ENCODE data around the gene TTLL5. TPM values are rescaled to one million over a fixed set of nuclear protein-coding genes. Genes with fewer than 3 reads are reported as not detected.

Gene TTLL5
- polyA plus RNA-seq, 2 of the 4 experiments (the other 2 are of a cell fraction) = 18.8 to 23.7 TPM

DNA sequence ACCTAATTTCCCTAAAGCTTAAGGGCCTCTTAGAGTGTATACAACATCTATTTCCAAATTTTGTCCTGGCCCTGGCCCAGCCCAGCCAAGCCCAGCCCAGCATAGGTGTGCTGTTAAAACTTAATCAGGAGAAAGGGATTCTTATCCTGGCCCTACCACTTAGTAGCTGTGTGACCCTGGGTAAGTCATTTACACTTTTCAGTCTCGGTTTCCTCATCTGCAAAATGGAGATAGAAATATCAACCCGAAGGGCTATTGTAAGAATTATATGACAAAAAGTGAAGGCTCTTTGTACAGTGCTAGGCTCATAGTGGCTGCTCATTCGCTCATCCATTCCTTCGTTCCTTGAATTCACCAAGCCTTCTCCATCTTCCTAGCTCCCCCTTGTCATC, 812 bp upstream of the TTLL5 start:
- CTCF ChIA-PET = interaction anchor here (0.8 to 13.9 kb wide), 7 partner anchors 13 to 322 kb away, joined by 3 to 546 read pairs (median 4); partner anchors contain the start of gene FLVCR2
- WGBS (ENCODE audit: missing lambda C conversion rate) = 1% methylated on average over 4 of the region's 4 CpGs
- Histone ChIP-seq H3K4me2 (peak overlapping the region; percentile 85), H3K4me3 (peak overlapping the region; percentile 88), H3K4me1 (peaks cover 14% of the 10 kb centered on the region; the same call in 2 of the 3 replicates), H3K27ac (peak overlapping the region; percentile 73 to 87), H3K9me3 (no peaks in the 10 kb centered on the region)
- POLR2A ChIA-PET = interaction anchor here (1.2 to 1.4 kb wide), 2 partner anchors 82 to 83 kb away, joined by 3 to 9 read pairs; partner anchors contain the start of gene FLVCR2
- DNase-seq (ENCODE audit: low read depth in 1 of 2, low spot score in 1 of 2) = no peak
- FAIRE-seq = no peak
- ATAC-seq = no peak
- TF ChIP-seq KDM5A (IDR thresholded peaks at IDR 0.05) = 0 out of 2 replicates have a peak, but pooled peaks have one; percentile 28
- no peak for TF ChIP-seq HOXA7 (CRISPR knock-in tag; IDR thresholded peaks at IDR 0.05)
- no peak for TF ChIP-seq CEBPB (IDR thresholded peaks at IDR 0.05)
- no peak for TF ChIP-seq TP53 (CRISPR knock-in tag; IDR thresholded peaks at IDR 0.05)
- no peak for TF ChIP-seq FOSB (CRISPR knock-in tag; IDR thresholded peaks at IDR 0.05)
- TF ChIP-seq SREBF2 (IDR thresholded peaks at IDR 0.05) = no peak

DNA sequence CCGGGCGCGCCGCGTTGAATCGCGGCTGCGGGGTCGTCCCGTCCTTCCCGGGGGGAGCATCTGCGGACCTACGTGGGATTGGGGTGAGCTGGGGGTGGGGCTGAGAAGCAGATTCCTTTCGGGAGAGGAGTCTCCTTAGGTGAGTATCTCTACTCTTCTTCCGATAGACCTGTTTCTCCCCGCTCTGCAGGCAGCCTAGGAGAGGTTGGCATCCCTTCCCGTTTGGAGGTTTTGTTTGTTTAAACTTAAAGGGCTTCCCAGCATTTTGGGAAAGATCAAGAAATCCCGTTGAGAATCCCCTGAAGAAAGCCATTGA, 411 bp downstream of the TTLL5 start:
- no peaks in the 10 kb centered on the region for H3K9me3 ChIP-seq
- no peak for FAIRE-seq
- H3K4me2 ChIP-seq = peak overlapping the region; percentile 94
- TF ChIP-seq, protein P1, sequence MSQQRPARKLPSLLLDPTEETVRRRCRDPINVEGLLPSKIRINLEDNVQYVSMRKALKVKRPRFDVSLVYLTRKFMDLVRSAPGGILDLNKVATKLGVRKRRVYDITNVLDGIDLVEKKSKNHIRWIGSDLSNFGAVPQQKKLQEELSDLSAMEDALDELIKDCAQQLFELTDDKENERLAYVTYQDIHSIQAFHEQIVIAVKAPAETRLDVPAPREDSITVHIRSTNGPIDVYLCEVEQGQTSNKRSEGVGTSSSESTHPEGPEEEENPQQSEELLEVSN (IDR thresholded peaks at IDR 0.05; ENCODE audit: borderline replicate concordance, low read depth) = no peak
- no peak for TF ChIP-seq SREBF2 (IDR thresholded peaks at IDR 0.05)
- no peak for TF ChIP-seq HOXA7 (CRISPR knock-in tag; IDR thresholded peaks at IDR 0.05)
- TF ChIP-seq CHD2 (IDR thresholded peaks at IDR 0.05; ENCODE audit: low read length, partially characterized antibody) = no peak
- TF ChIP-seq, protein P2, sequence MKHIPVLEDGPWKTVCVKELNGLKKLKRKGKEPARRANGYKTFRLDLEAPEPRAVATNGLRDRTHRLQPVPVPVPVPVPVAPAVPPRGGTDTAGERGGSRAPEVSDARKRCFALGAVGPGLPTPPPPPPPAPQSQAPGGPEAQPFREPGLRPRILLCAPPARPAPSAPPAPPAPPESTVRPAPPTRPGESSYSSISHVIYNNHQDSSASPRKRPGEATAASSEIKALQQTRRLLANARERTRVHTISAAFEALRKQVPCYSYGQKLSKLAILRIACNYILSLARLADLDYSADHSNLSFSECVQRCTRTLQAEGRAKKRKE (CRISPR knock-in tag; IDR thresholded peaks at IDR 0.05; ENCODE audit: low read depth) = no peak
- TF ChIP-seq, protein P3, sequence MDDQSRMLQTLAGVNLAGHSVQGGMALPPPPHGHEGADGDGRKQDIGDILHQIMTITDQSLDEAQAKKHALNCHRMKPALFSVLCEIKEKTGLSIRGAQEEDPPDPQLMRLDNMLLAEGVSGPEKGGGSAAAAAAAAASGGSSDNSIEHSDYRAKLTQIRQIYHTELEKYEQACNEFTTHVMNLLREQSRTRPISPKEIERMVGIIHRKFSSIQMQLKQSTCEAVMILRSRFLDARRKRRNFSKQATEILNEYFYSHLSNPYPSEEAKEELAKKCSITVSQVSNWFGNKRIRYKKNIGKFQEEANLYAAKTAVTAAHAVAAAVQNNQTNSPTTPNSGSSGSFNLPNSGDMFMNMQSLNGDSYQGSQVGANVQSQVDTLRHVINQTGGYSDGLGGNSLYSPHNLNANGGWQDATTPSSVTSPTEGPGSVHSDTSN (IDR thresholded peaks at IDR 0.05) = no peak
- no peak for TF ChIP-seq RFX5 (IDR thresholded peaks at IDR 0.05)
- no peak for TF ChIP-seq HDAC2 (IDR thresholded peaks at IDR 0.05)
- no peak for TF ChIP-seq NPAS2 (CRISPR knock-in tag; IDR thresholded peaks at IDR 0.05; ENCODE audit: borderline replicate concordance)
- no peak for TF ChIP-seq POLR2AphosphoS2 (conservative IDR thresholded peaks at IDR 0.05; ENCODE audit: low read length)
- TF ChIP-seq EP300 (IDR thresholded peaks at IDR 0.05) = no peak
- TF ChIP-seq KDM1A (IDR thresholded peaks at IDR 0.05; ENCODE audit: low read depth) = no peak
- no peak for TF ChIP-seq MYC (IDR thresholded peaks at IDR 0.05; ENCODE audit: borderline replicate concordance, low read length)
- TF ChIP-seq, protein P4, sequence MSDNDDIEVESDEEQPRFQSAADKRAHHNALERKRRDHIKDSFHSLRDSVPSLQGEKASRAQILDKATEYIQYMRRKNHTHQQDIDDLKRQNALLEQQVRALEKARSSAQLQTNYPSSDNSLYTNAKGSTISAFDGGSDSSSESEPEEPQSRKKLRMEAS (IDR thresholded peaks at IDR 0.05) = no peak
- ATAC-seq = peak; percentile 47; a peak in 4 of 6 replicates
- WGBS (ENCODE audit: missing lambda C conversion rate) = under 1% methylated on average over 9 of the region's 18 CpGs
- DNase-seq (ENCODE audit: low read depth in 1 of 2, low spot score in 1 of 2) = no peak
- peak overlapping the region; percentile 80 to 87 for H3K27ac ChIP-seq
- CTCF ChIA-PET = interaction anchor here (0.6 to 13.9 kb wide), 3 partner anchors 12 to 321 kb away, joined by 3 to 546 read pairs (median 9); partner anchors contain the start of gene FLVCR2
- POLR2A ChIA-PET = interaction anchor here (0.6 to 1.4 kb wide), 6 partner anchors 16 to 555 kb away, joined by 3 to 9 read pairs (median 3); no protein-coding TSS in a partner anchor
- peaks cover 14% of the 10 kb centered on the region; the same call in 2 of the 3 replicates for H3K4me1 ChIP-seq
- peak overlapping the region; percentile 88 for H3K4me3 ChIP-seq

DNA sequence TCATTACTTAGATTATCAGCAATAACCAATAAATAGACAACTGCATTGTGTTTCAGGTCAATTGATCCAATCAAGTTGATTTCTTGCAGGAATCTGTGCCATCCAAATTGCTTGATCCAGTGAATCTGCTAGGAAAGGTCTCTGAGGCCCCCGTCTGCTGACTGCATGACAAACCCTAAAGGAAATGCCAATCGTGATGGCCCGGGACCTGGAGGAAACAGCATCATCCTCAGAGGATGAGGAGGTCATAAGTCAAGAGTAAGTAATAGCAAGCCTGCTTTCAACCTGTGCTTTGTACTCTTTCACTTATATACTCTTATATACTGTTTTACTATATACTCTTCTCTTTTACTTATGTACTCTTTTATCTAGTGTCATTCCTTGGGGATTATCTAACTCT, 1.9 kb downstream of the TTLL5 start:
- ATAC-seq (no peak), DNase-seq (ENCODE audit: low read depth in 1 of 2, low spot score in 1 of 2) (no peak), FAIRE-seq (no peak)
- no peak overlapping the region for H3K27ac ChIP-seq
- CTCF ChIA-PET = interaction anchor here (1.0 to 1.8 kb wide), 3 partner anchors 86 to 316 kb away, joined by 4 to 14 read pairs (median 5); partner anchors contain the start of gene FLVCR2
- TF ChIP-seq FOSL2 (IDR thresholded peaks at IDR 0.05) = no peak
- TF ChIP-seq FOSL2 (CRISPR knock-in tag; IDR thresholded peaks at IDR 0.05) = no peak
- TF ChIP-seq, protein P4 (IDR thresholded peaks at IDR 0.05) = no peak
- POLR2A ChIA-PET = no interaction called here
- WGBS (ENCODE audit: missing lambda C conversion rate) = 95% methylated on average over 3 of the region's 3 CpGs
- no peak overlapping the region for H3K4me2 ChIP-seq
- peaks cover 14% of the 10 kb centered on the region; the same call in 2 of the 3 replicates for H3K4me1 ChIP-seq
- no peak overlapping the region for H3K4me3 ChIP-seq
- H3K9me3 ChIP-seq = no peaks in the 10 kb centered on the region

Measured in A549 (cell line).